ENCODE data around the gene METAP1D.
"Not testable (repeated sequence)": the region's sequence is repeated elsewhere in the genome, so short reads cannot be mapped to it uniquely, and the experiment has no call there.

The METAP1D gene

DNA sequence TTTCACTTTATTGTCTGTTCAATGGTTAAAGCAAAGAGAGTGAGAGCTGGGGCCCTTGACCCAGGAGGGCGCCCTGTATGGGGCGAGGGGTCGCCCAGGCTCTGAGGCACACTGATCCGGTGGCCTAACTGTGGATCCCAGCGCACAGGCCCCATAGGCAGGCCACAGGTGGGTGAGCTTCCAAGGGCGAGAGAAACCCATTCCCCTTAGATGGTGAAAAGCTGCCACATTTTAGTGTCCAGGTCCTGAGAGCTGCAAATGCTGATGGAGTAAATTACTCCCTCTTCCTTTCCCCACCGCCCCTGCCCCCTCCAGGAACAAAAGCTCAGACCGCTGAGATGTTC lies 108.8 kb downstream of the METAP1D start:
- Histone ChIP-seq H3K79me2 (no peaks in the 10 kb centered on the region), H3K9ac (no peak overlapping the region), H3K4me2 (ENCODE audit: low read length) (no peak overlapping the region), H3K36me3 (ENCODE audit: control insufficient read depth, insufficient read depth, low read length) (no peaks in the 10 kb centered on the region), H3K4me1 (no peaks in the 10 kb centered on the region), H3K9me3 (ENCODE audit: control insufficient read depth, low read length) (no peaks in the 10 kb centered on the region), H3K4me3 (ENCODE audit: low read depth, low read length) (no peak overlapping the region), H3K27me3 (ENCODE audit: control insufficient read depth, insufficient read depth, low read length) (peaks cover 11% of the 10 kb centered on the region), H2AFZ (no peak overlapping the region), H3K27ac (no peak overlapping the region)
- TF ChIP-seq, protein P1, sequence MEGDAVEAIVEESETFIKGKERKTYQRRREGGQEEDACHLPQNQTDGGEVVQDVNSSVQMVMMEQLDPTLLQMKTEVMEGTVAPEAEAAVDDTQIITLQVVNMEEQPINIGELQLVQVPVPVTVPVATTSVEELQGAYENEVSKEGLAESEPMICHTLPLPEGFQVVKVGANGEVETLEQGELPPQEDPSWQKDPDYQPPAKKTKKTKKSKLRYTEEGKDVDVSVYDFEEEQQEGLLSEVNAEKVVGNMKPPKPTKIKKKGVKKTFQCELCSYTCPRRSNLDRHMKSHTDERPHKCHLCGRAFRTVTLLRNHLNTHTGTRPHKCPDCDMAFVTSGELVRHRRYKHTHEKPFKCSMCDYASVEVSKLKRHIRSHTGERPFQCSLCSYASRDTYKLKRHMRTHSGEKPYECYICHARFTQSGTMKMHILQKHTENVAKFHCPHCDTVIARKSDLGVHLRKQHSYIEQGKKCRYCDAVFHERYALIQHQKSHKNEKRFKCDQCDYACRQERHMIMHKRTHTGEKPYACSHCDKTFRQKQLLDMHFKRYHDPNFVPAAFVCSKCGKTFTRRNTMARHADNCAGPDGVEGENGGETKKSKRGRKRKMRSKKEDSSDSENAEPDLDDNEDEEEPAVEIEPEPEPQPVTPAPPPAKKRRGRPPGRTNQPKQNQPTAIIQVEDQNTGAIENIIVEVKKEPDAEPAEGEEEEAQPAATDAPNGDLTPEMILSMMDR (IDR thresholded peaks at IDR 0.05): no peak

DNA sequence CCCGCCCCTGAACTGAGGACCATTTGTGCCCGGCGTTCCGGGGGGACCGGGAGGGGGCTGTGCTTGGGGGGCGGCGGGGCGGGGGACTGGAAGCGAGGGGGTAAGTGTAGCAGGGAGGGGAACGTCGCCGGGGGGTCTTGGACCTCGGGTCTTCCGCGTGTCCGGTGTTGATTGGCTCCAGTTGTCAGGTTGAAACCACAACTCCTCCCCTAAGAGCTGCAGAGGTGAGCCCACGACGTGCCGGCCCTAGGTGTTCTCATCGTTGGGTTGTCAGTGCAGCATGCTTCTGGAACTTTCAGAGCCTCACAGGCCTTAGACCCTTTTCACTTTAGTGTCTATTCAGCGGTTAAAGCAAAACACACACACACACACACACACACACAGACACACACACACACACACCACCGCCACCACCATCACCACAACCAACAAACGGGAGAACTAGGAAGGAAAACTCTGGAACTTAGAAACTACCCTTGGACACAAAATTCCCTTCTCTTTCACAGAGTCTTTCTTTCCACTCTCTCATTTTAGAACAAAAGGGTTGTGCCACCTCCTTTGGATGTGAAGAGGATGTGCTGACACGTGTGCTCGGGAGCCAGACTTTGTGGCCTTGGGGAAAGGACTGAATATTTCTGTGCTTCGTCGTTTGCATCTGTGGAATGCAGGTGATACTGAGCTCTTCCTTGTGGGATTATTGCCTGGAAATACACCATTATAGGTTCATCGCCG lies 109.7 kb downstream of the METAP1D start:
- Histone ChIP-seq H3K79me2 (no peaks in the 10 kb centered on the region), H3K4me2 (ENCODE audit: low read length) (no peak overlapping the region), H2AFZ (no peak overlapping the region), H3K9ac (no peak overlapping the region), H3K4me1 (no peaks in the 10 kb centered on the region), H3K36me3 (ENCODE audit: control insufficient read depth, insufficient read depth, low read length) (no peaks in the 10 kb centered on the region), H3K9me3 (ENCODE audit: control insufficient read depth, low read length) (no peaks in the 10 kb centered on the region), H3K4me3 (ENCODE audit: low read depth, low read length) (no peak overlapping the region), H3K27me3 (ENCODE audit: control insufficient read depth, insufficient read depth, low read length) (peaks cover 11% of the 10 kb centered on the region), H3K27ac (no peak overlapping the region)
- TF ChIP-seq, protein P1 (IDR thresholded peaks at IDR 0.05): no peak

DNA sequence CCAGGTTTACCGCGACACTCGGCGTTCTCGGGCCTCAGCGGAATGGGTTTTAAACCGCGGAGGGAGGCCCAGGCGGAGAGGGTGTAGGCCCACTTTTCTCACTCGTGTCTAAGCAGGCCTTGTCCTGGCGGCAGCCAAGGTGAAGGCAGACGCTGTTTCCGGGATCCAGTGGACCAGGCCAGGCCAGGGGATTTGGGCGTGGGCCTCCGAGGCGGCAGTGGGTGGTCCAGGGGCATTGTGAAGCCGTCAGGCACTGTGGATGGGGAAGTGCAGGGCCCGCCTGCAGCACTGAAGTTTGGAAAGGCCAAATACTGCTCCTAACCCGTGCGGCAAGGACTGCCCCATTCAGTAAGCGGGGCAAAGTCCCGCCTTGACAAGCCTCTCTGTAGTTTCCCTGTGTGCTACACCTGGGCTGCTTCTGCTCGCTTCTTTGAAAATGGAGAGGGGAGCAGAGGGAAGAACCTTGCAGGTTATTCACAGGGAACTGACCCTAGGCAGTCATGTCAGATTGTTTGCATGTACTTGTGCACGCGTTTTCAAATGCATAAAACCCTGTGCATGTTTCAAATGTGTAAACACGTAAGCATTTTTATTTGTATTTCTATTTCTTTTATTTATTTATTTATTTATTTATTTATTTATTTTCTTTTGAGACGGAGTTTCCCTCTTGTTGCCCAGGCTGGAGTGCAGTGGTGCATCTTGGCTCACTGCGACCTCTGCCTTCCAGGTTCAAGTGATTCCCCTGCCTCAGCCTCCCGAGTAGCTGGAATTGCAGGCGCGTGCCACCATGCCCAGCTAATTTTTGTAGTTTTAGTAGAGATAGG lies 110.4 kb downstream of the METAP1D start:
- Histone ChIP-seq H3K4me1 (no peaks in the 10 kb centered on the region), H3K9me3 (ENCODE audit: control insufficient read depth, low read length) (no peaks in the 10 kb centered on the region), H3K27ac (no peak overlapping the region), H3K4me2 (ENCODE audit: low read length) (no peak overlapping the region), H3K79me2 (no peaks in the 10 kb centered on the region), H2AFZ (no peak overlapping the region), H3K9ac (no peak overlapping the region), H3K36me3 (ENCODE audit: control insufficient read depth, insufficient read depth, low read length) (no peaks in the 10 kb centered on the region), H3K27me3 (ENCODE audit: control insufficient read depth, insufficient read depth, low read length) (peaks cover 11% of the 10 kb centered on the region), H3K4me3 (ENCODE audit: low read depth, low read length) (no peak overlapping the region)
- TF ChIP-seq, protein P1 (IDR thresholded peaks at IDR 0.05): no peak

DNA sequence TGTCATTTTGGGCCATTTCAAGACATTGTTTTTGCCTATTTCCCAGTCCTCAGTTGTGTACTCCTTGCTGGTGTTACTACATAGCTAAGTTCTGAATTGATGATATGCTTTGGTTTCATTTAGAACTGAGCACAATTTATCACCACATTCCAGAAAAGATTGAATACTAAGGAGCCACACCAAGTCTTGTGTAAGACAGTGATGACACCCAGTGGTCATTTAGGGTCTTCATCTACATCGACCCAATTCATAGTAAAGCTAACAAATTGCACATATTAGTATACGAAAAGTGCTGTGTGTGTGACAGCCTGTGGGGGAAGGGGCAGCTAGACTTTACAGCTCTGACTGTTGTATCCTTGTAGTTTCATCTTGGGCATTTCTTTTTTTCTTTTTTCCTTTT lies 113.9 kb downstream of the METAP1D start:
- Histone ChIP-seq H3K4me1 (no peaks in the 10 kb centered on the region), H3K4me2 (ENCODE audit: low read length) (no peak overlapping the region), H2AFZ (no peak overlapping the region), H3K27ac (no peak overlapping the region), H3K36me3 (ENCODE audit: control insufficient read depth, insufficient read depth, low read length) (no peaks in the 10 kb centered on the region), H3K79me2 (no peaks in the 10 kb centered on the region), H3K9ac (no peak overlapping the region), H3K4me3 (ENCODE audit: low read depth, low read length) (no peak overlapping the region), H3K27me3 (ENCODE audit: control insufficient read depth, insufficient read depth, low read length) (no peaks in the 10 kb centered on the region), H3K9me3 (ENCODE audit: control insufficient read depth, low read length) (no peaks in the 10 kb centered on the region)
- TF ChIP-seq, protein P1 (IDR thresholded peaks at IDR 0.05): peak; percentile 34

DNA sequence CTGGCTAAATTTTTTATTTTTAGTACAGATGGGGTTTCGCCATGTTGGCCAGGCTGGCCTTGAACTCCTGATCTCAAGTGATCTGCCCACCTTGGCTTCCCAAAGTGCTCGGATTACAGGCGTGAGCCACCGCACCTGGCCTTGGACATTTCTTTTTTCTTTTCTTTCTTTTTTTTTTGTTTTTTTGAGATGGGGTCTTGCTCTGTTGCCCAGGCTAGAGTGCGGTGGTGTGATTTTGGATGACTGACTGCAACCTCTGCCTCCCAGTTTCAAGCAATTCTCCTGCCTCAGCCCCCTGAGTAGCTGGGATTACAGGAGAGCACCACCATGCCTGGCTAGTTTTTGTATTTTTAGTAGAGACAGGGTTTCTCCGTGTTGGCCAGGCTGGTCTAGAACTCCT lies 114.4 kb downstream of the METAP1D start:
- H3K36me3 ChIP-seq (ENCODE audit: control insufficient read depth, insufficient read depth, low read length): not testable (repeated sequence)

More for the DNA sequence above, 114.4 kb downstream of the METAP1D start:
- H2AFZ ChIP-seq; H3K79me2 ChIP-seq; H3K4me2 ChIP-seq (ENCODE audit: low read length); H3K27ac ChIP-seq; H3K27me3 ChIP-seq (ENCODE audit: control insufficient read depth, insufficient read depth, low read length); H3K9me3 ChIP-seq (ENCODE audit: control insufficient read depth, low read length); H3K4me3 ChIP-seq (ENCODE audit: low read depth, low read length); H3K9ac ChIP-seq; H3K4me1 ChIP-seq: not testable (repeated sequence)

Measured in parathyroid adenoma (tissue), 2 donors.